ENCODE data around the gene CNNM3. TPM values are rescaled to one million over a fixed set of nuclear protein-coding genes. Genes with fewer than 3 reads are reported as not detected.
A peak's percentile ranks its signal among the peaks of the same experiment; 100 is the strongest.

The CNNM3 gene
- total RNA-seq, 1 donor from 2014 or later: 20.9 TPM

- H3K27me3 Mint-ChIP-seq (ENCODE audit: unreplicated experiment): no peaks in the 10 kb centered on the region
- DNase-seq (ENCODE audit: extremely low spot score, unreplicated experiment): no peak
- peaks cover 17% of the 10 kb centered on the region for H3K36me3 Mint-ChIP-seq (ENCODE audit: unreplicated experiment)
- peaks cover 22% of the 10 kb centered on the region for H3K4me1 Mint-ChIP-seq (ENCODE audit: unreplicated experiment)
- no peak overlapping the region for H3K27ac Mint-ChIP-seq (ENCODE audit: unreplicated experiment)
- H3K4me3 Mint-ChIP-seq (ENCODE audit: unreplicated experiment): no peak overlapping the region
- no peaks in the 10 kb centered on the region for H3K9me3 Mint-ChIP-seq (ENCODE audit: unreplicated experiment)
- TF ChIP-seq, protein P1, sequence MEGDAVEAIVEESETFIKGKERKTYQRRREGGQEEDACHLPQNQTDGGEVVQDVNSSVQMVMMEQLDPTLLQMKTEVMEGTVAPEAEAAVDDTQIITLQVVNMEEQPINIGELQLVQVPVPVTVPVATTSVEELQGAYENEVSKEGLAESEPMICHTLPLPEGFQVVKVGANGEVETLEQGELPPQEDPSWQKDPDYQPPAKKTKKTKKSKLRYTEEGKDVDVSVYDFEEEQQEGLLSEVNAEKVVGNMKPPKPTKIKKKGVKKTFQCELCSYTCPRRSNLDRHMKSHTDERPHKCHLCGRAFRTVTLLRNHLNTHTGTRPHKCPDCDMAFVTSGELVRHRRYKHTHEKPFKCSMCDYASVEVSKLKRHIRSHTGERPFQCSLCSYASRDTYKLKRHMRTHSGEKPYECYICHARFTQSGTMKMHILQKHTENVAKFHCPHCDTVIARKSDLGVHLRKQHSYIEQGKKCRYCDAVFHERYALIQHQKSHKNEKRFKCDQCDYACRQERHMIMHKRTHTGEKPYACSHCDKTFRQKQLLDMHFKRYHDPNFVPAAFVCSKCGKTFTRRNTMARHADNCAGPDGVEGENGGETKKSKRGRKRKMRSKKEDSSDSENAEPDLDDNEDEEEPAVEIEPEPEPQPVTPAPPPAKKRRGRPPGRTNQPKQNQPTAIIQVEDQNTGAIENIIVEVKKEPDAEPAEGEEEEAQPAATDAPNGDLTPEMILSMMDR (IDR thresholded peaks at IDR 0.05): no peak
These were observed 50.1 kb downstream of the CNNM3 start for GRCh38 chr2:96866149-96866548.

DNA sequence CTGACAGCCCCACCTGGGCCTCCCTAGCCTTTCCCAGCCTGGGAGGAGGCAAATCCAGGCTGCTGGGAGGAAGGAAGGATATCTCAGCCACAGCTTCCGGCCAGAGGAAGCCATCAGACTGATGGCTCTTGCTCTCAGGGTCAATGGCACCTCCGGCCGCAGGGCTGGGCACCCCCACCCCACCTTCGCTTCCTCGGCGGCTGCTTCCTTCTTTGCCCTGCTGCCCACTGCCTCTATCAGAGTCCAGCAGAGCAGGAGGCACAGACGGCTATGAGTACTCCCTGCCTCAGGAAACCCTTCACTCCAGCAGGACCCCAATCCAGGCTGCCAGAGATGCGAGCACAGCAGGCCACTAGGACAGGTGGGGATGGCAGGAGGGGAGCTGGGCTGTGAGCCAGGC is 50.5 kb downstream of the CNNM3 start:
- peak overlapping the region; percentile 45 for H3K4me3 Mint-ChIP-seq (ENCODE audit: unreplicated experiment)
- DNase-seq (ENCODE audit: extremely low spot score, unreplicated experiment): no peak
- TF ChIP-seq, protein P1 (IDR thresholded peaks at IDR 0.05): no peak
- H3K27me3 Mint-ChIP-seq (ENCODE audit: unreplicated experiment): no peaks in the 10 kb centered on the region
- peaks cover 22% of the 10 kb centered on the region for H3K4me1 Mint-ChIP-seq (ENCODE audit: unreplicated experiment)
- H3K9me3 Mint-ChIP-seq (ENCODE audit: unreplicated experiment): no peaks in the 10 kb centered on the region
- H3K27ac Mint-ChIP-seq (ENCODE audit: unreplicated experiment): no peak overlapping the region
- peaks cover 16% of the 10 kb centered on the region for H3K36me3 Mint-ChIP-seq (ENCODE audit: unreplicated experiment)

DNA sequence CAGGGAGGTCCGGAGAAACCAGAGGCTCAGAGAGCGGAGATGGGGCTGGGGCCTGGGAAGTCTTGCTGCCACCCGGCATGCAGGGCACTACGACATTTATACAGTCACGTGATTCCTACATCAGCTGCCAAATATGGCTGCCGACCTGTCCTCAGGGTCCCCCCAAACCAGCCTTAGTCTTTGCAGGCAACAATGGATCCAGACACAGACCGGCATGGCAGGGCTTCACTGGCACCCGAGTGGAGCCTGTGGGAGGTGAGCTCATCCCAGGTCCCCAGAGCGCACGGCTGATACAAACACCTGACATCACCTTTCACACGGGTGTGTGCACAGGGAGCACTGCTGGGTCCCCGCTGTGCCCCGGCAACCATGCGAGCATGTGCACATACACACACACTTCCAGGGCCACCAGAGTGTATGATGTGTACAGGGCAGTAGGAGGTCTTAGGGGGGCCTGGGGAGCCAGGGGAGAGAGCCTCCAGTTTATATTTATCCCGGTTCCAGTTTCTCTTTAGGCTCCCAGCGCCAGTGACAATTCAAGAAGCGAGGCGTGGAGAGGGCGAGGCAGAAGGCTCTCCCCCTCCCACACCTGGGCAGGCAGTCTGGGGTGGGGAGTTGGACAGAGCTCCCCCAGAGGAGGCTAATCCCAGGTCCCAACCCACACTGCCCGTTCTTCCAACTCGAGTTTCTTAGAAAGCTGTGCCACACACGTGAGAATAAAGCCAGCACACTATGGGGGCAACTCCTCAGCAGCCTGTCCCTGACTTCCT is 51.1 kb downstream of the CNNM3 start:
- Mint-ChIP-seq H3K9me3 (ENCODE audit: unreplicated experiment) (no peaks in the 10 kb centered on the region), H3K4me3 (ENCODE audit: unreplicated experiment) (peak overlapping the region; percentile 86)

DNA sequence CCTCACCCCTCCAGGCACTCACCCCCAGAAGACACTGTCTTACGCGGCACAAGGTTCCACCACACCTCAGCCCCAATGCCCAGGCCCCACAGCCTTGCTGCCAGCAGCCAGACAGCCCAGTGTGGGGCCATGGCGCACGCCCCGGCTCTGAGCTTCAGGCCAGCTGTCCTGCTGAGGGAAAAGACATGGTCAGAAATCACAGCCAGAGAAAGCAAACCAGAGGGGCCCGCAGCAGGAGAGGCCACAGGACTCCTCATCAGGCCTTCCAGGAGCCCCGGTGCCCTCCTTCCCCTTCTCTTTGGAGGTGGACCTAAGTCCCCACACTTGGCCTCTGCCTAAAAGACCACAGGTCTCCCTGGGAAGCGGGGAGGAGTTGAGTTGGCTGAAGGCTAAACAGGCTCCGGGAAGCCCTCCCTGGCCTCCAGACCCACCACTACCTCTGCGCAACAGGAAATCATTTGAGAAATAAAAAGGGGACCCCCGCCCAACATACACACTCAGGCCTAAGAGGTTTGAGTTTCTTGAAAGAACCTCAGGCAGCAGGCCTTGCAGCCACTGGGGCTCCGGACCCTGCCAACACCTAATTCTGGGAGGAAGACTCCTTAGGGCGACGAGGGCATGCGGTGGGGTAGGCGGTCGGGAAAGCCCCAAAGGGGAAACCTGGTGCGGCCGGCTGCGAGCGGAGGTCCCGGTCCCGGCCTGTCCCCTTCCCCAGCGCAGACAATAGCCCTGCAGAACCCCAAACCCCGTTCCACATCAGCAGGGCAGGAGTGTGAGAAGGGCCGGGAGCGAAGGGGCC is 51.9 kb downstream of the CNNM3 start:
- no peak for DNase-seq (ENCODE audit: extremely low spot score, unreplicated experiment)
- H3K9me3 Mint-ChIP-seq (ENCODE audit: unreplicated experiment): no peaks in the 10 kb centered on the region
- peaks cover 14% of the 10 kb centered on the region for H3K36me3 Mint-ChIP-seq (ENCODE audit: unreplicated experiment)
- TF ChIP-seq, protein P1 (IDR thresholded peaks at IDR 0.05): no peak
- peak overlapping the region; percentile 86 for H3K4me3 Mint-ChIP-seq (ENCODE audit: unreplicated experiment)
- peaks cover 25% of the 10 kb centered on the region for H3K4me1 Mint-ChIP-seq (ENCODE audit: unreplicated experiment)
- H3K27me3 Mint-ChIP-seq (ENCODE audit: unreplicated experiment): no peaks in the 10 kb centered on the region
- H3K27ac Mint-ChIP-seq (ENCODE audit: unreplicated experiment): peak overlapping the region; percentile 90

More for the DNA sequence above, 51.1 kb downstream of the CNNM3 start:
- H3K36me3 Mint-ChIP-seq (ENCODE audit: unreplicated experiment): peaks cover 14% of the 10 kb centered on the region
- TF ChIP-seq, protein P1 (IDR thresholded peaks at IDR 0.05): no peak
- peak overlapping the region; percentile 90 for H3K27ac Mint-ChIP-seq (ENCODE audit: unreplicated experiment)
- H3K4me1 Mint-ChIP-seq (ENCODE audit: unreplicated experiment): peaks cover 22% of the 10 kb centered on the region
- no peak for DNase-seq (ENCODE audit: extremely low spot score, unreplicated experiment)
- no peaks in the 10 kb centered on the region for H3K27me3 Mint-ChIP-seq (ENCODE audit: unreplicated experiment)

Data from osteocyte (in vitro differentiated cells).